HL-60 (cell line): ENCODE results near the gene CCDC43.

ENCODE experiments used
- POLR2AphosphoS5 ChIP-seq: IDR thresholded peaks from 2 replicates; pipeline ENCODE4 v1.6.1; 2012; ENCODE audit warnings: low read depth
- TF ChIP-seq, protein P1 (sequence below): IDR thresholded peaks from one replicate; pipeline ENCODE4 v1.5.1; 2011; ENCODE audit warnings: low read length, control low read depth, inconsistent platforms; ENCODE audit not compliant: insufficient read depth

DNA sequence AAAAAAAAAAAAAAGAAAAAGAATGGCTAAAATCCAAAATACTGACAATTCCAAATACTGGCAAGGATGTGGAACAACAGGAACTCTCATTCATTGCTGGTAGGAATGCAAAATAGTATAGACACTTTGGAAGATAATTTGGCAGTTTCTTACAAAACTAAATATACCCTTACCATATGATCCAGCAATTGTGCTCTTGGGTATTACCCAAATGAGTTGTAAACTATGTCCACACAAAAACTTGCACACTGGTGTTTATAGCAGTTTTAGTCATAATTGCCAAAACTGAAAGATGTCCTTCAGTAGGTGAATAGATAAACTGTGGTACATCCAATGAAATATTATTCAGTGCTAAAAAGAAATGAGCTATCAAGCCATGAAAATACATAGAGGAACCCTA is 41.8 kb downstream of the CCDC43 start:
- TF ChIP-seq, protein P1, sequence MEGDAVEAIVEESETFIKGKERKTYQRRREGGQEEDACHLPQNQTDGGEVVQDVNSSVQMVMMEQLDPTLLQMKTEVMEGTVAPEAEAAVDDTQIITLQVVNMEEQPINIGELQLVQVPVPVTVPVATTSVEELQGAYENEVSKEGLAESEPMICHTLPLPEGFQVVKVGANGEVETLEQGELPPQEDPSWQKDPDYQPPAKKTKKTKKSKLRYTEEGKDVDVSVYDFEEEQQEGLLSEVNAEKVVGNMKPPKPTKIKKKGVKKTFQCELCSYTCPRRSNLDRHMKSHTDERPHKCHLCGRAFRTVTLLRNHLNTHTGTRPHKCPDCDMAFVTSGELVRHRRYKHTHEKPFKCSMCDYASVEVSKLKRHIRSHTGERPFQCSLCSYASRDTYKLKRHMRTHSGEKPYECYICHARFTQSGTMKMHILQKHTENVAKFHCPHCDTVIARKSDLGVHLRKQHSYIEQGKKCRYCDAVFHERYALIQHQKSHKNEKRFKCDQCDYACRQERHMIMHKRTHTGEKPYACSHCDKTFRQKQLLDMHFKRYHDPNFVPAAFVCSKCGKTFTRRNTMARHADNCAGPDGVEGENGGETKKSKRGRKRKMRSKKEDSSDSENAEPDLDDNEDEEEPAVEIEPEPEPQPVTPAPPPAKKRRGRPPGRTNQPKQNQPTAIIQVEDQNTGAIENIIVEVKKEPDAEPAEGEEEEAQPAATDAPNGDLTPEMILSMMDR: no peak
- TF ChIP-seq POLR2AphosphoS5: no peak
